H9 (cell line): Measurements from ENCODE around the gene UBXN11. TPM values are rescaled to one million over a fixed set of nuclear protein-coding genes. Genes with fewer than 3 reads are reported as not detected.

Experiments used
- DNase-seq: peaks from one replicate; pipeline ENCODE4 v3.0.0-alpha.2; 2017
- H2AFZ ChIP-seq: one replicate; pipeline ENCODE4 v1.6.1; 2013; ENCODE audit warnings: mild to moderate bottlenecking, low read length, control low read depth, moderate library complexity
- H2AK5ac ChIP-seq: 2 replicates; pipeline ENCODE4 v1.6.1; 2013; ENCODE audit warnings: low read length, control low read depth, mixed read lengths; ENCODE audit not compliant: insufficient read length
- H2BK120ac ChIP-seq: one replicate; pipeline ENCODE4 v1.6.1; 2013; ENCODE audit warnings: low read depth, mild to moderate bottlenecking, low read length, control low read depth, inconsistent platforms; ENCODE audit not compliant: poor library complexity, severe bottlenecking
- H2BK12ac ChIP-seq: 2 replicates; pipeline ENCODE4 v1.6.1; 2013; ENCODE audit warnings: low read length, control low read depth, mixed read lengths, low read depth; ENCODE audit not compliant: insufficient read length
- H2BK15ac ChIP-seq: 2 replicates; pipeline ENCODE4 v1.6.1; 2013; ENCODE audit warnings: low read depth, low read length, control low read depth
- H2BK20ac ChIP-seq: one replicate; pipeline ENCODE4 v1.6.1; 2013; ENCODE audit warnings: low read depth, mild to moderate bottlenecking, low read length, control low read depth, inconsistent platforms; ENCODE audit not compliant: poor library complexity, severe bottlenecking
- H2BK5ac ChIP-seq: 2 replicates; pipeline ENCODE4 v1.6.1; 2013; ENCODE audit warnings: low read length, control low read depth, mixed read lengths; ENCODE audit not compliant: insufficient read length
- H3K14ac ChIP-seq: 2 replicates; pipeline ENCODE4 v1.6.1; 2013; ENCODE audit warnings: low read length, control low read depth; ENCODE audit not compliant: insufficient read depth
- H3K18ac ChIP-seq: 2 replicates; pipeline ENCODE4 v1.6.1; 2013; ENCODE audit warnings: low read depth, mild to moderate bottlenecking, mixed read lengths, low read length, control low read depth; ENCODE audit not compliant: insufficient read length
- H3K23ac ChIP-seq: 2 replicates; pipeline ENCODE4 v1.6.1; 2013; ENCODE audit warnings: low read length, control low read depth, mixed read lengths, low read depth; ENCODE audit not compliant: insufficient read length
- H3K23me2 ChIP-seq: 2 replicates; pipeline ENCODE4 v1.6.1; 2013; ENCODE audit warnings: low read depth, mild to moderate bottlenecking, mixed read lengths, low read length, control low read depth; ENCODE audit not compliant: insufficient read length, poor library complexity, severe bottlenecking
- H3K27ac ChIP-seq: 2 replicates; pipeline ENCODE4 v1.5.1; 2013; ENCODE audit warnings: low read length, control low read depth, mixed read lengths, low read depth; ENCODE audit not compliant: insufficient read length
- H3K27me3 ChIP-seq: 2 replicates; pipeline ENCODE4 v1.6.1; 2013; ENCODE audit warnings: low read length, control low read depth, inconsistent platforms; ENCODE audit not compliant: insufficient read depth
- H3K4ac ChIP-seq: 2 replicates; pipeline ENCODE4 v1.6.1; 2013; ENCODE audit warnings: low read depth, mild to moderate bottlenecking, control low read depth, inconsistent platforms, low read length, moderate library complexity
- H3K4me1 ChIP-seq: 2 replicates; pipeline ENCODE4 v1.6.1; 2013; ENCODE audit warnings: low read length, control low read depth, inconsistent platforms; ENCODE audit not compliant: insufficient read depth
- H3K4me2 ChIP-seq: 2 replicates; pipeline ENCODE4 v1.6.1; 2013; ENCODE audit warnings: low read length, control low read depth, mixed read lengths; ENCODE audit not compliant: insufficient read length, insufficient read depth
- H3K56ac ChIP-seq: 2 replicates; pipeline ENCODE4 v1.6.1; 2013; ENCODE audit warnings: low read depth, mild to moderate bottlenecking, mixed read lengths, low read length, control low read depth; ENCODE audit not compliant: insufficient read length
- H3K79me1 ChIP-seq: 2 replicates; pipeline ENCODE4 v1.6.1; 2013; ENCODE audit warnings: low read depth, mild to moderate bottlenecking, moderate library complexity, low read length, control low read depth, inconsistent platforms; ENCODE audit not compliant: insufficient read depth, poor library complexity, severe bottlenecking
- H3K79me2 ChIP-seq: 2 replicates; pipeline ENCODE4 v1.6.1; 2013; ENCODE audit warnings: low read length, control low read depth, inconsistent platforms; ENCODE audit not compliant: insufficient read depth
- H3K9ac ChIP-seq: 2 replicates; pipeline ENCODE4 v1.6.1; 2013; ENCODE audit warnings: low read length, control low read depth, mixed read lengths; ENCODE audit not compliant: insufficient read length; ENCODE audit errors: extremely low read depth
- H3K9me3 ChIP-seq: one replicate; pipeline ENCODE4 v1.6.1; 2013; ENCODE audit warnings: low read depth, low read length, inconsistent platforms; ENCODE audit not compliant: control insufficient read depth
- H3T11ph ChIP-seq: one replicate; pipeline ENCODE4 v1.6.1; 2013; ENCODE audit warnings: mild to moderate bottlenecking, low read length, control low read depth, inconsistent platforms
- H4K20me1 ChIP-seq: one replicate; pipeline ENCODE4 v1.6.1; 2013; ENCODE audit not compliant: control insufficient read depth, insufficient read length, insufficient read depth
- H4K5ac ChIP-seq: 2 replicates; pipeline ENCODE4 v1.6.1; 2013; ENCODE audit warnings: low read depth, mild to moderate bottlenecking, mixed read lengths, low read length, control low read depth; ENCODE audit not compliant: insufficient read length
- H4K8ac ChIP-seq: replicated peaks from 2 replicates; pipeline ENCODE4 v1.6.1; 2013; ENCODE audit warnings: low read length, control low read depth, mixed read lengths, low read depth; ENCODE audit not compliant: insufficient read length
- H4K91ac ChIP-seq: 2 replicates; pipeline ENCODE4 v1.6.1; 2013; ENCODE audit warnings: low read depth, mild to moderate bottlenecking, moderate library complexity, mixed read lengths, low read length, control low read depth; ENCODE audit not compliant: insufficient read length
- H3K27ac Mint-ChIP-seq, 3 experiments: 2 replicates in 2 of 3; 3 replicates in 1 of 3; pipeline ENCODE4 v1.8.0; 2020 to 2021; ENCODE audit warnings: mixed read lengths in 3 of 3, mild to moderate bottlenecking in 1 of 3, moderate library complexity in 1 of 3
- H3K27me3 Mint-ChIP-seq: 2 replicates; pipeline ENCODE4 v1.8.0; 2021; ENCODE audit warnings: low read depth, mild to moderate bottlenecking, moderate library complexity, mixed read lengths
- H3K36me3 Mint-ChIP-seq, 3 experiments: 2 replicates in 2 of 3; 3 replicates in 1 of 3; pipeline ENCODE4 v1.8.0; 2020 to 2021; ENCODE audit warnings: low read depth in 3 of 3, mixed read lengths in 3 of 3; ENCODE audit not compliant: insufficient read depth in 1 of 3
- H3K4me1 Mint-ChIP-seq, 2 experiments: 2 replicates each; pipeline ENCODE4 v1.8.0; 2020; ENCODE audit warnings: mixed read lengths in 2 of 2
- H3K4me3 Mint-ChIP-seq, 2 experiments: 2 replicates in 1 of 2; 3 replicates in 1 of 2; pipeline ENCODE4 v1.8.0; 2020 to 2021; ENCODE audit warnings: mild to moderate bottlenecking in 2 of 2, mixed read lengths in 2 of 2, moderate library complexity in 1 of 2
- H3K9me3 Mint-ChIP-seq, 2 experiments: 2 replicates in 1 of 2; 3 replicates in 1 of 2; pipeline ENCODE4 v1.8.0; 2020; ENCODE audit warnings: mild to moderate bottlenecking in 2 of 2, mixed read lengths in 2 of 2, moderate library complexity in 1 of 2
- WGBS: extraction: QIAGEN DNeasy Blood & Tissue Kit; methylation state at CpG from one replicate; pipeline ENCODE4 v1.1.7; 2013; ENCODE audit warnings: missing lambda C conversion rate, low lambda C conversion rate, mixed read lengths; ENCODE audit not compliant: insufficient read length; ENCODE audit errors: extremely low coverage; 5-methylcytosine and 5-hydroxymethylcytosine counted together
- total RNA-seq: library from RNA; stranded (reverse); gene quantifications from 2 replicates; pipeline ENCODE4 v1.2.1, GENCODE V29; 2021
- TF ChIP-seq, protein P1 (sequence below): fragments of 200-600 bp; sonication (generic); conservative IDR thresholded peaks from 3 replicates; pipeline ENCODE4 v1.8.0; 2021; ENCODE audit warnings: antibody characterized with exemption, mild to moderate bottlenecking

UBXN11 gene
- total RNA-seq, 1 experiment from 2014 or later, result 13.7 TPM

DNA sequence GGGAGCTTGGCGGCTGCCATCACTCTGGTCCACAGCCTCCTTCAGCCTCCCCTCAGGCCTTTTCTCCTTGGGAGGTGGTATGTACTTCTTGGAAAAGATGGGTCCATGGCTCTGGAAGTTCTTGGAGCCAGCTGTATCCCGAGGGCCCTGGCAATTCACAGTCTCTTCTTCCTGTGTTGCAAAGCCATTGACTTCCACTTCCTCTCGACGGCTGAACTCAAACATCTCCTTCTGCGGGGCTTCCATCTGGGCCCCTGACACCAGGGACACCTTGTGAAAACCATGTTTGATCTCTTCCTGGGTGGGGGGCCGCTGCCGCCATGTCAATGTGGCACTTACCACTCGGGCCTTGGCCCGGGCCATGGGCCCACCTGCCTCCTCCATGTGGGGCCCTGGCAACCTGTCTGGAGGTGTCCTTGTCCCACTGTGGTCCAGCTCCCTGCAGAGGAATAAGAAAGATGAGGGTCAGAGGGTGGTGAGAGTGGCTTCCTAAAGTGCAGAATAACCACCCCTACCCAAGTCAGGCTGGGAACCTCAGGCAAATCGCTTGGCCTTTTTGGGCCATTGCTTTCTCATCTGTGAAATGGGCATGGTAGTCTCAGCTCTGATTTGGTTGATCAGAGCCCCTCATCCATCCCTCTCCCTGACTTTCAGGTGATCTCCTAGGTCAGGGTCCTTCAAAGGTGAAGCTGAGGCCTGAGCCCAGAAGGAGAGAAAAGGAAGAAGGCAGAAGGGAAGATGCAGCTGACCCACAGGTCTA is 40.0 kb upstream of the UBXN11 start:
- H2BK15ac ChIP-seq, result no peak overlapping the region
- no peak overlapping the region for H2AFZ ChIP-seq
- peaks cover 19 to 20% of the 10 kb centered on the region in 2 experiments for H3K4me1 Mint-ChIP-seq
- no peak overlapping the region for H2BK20ac ChIP-seq
- no peak overlapping the region for H3K23ac ChIP-seq
- H3K27ac ChIP-seq, result no peak overlapping the region
- no CpG with 5 or more reads among the region's 10 CpGs for WGBS
- no peak overlapping the region for H3K14ac ChIP-seq
- H2BK12ac ChIP-seq, result no peak overlapping the region
- H4K20me1 ChIP-seq, result no peaks in the 10 kb centered on the region
- H3K23me2 ChIP-seq, result no peaks in the 10 kb centered on the region
- H4K8ac ChIP-seq, result no peak overlapping the region
- H3T11ph ChIP-seq, result no peak overlapping the region
- H2BK5ac ChIP-seq, result no peak overlapping the region
- peaks cover 5% of the 10 kb centered on the region for H3K27me3 Mint-ChIP-seq
- H3K18ac ChIP-seq, result no peak overlapping the region
- H2BK120ac ChIP-seq, result no peak overlapping the region
- no peak overlapping the region for H3K4me2 ChIP-seq
- H3K9me3 ChIP-seq, result no peaks in the 10 kb centered on the region
- H3K4me3 Mint-ChIP-seq, result no peak overlapping the region
- H3K4me1 ChIP-seq, result peaks cover 3% of the 10 kb centered on the region; the same call in 1 of the 2 replicates
- H3K79me2 ChIP-seq, result no peaks in the 10 kb centered on the region
- H3K27ac Mint-ChIP-seq, result no peak overlapping the region
- no peak overlapping the region for H4K91ac ChIP-seq
- no peak overlapping the region for H3K4ac ChIP-seq
- H3K36me3 Mint-ChIP-seq, result no peaks in the 10 kb centered on the region; a peak in 2 of 7 replicates
- H4K5ac ChIP-seq, result no peak overlapping the region
- no peak overlapping the region for H3K9ac ChIP-seq
- TF ChIP-seq, protein P1, sequence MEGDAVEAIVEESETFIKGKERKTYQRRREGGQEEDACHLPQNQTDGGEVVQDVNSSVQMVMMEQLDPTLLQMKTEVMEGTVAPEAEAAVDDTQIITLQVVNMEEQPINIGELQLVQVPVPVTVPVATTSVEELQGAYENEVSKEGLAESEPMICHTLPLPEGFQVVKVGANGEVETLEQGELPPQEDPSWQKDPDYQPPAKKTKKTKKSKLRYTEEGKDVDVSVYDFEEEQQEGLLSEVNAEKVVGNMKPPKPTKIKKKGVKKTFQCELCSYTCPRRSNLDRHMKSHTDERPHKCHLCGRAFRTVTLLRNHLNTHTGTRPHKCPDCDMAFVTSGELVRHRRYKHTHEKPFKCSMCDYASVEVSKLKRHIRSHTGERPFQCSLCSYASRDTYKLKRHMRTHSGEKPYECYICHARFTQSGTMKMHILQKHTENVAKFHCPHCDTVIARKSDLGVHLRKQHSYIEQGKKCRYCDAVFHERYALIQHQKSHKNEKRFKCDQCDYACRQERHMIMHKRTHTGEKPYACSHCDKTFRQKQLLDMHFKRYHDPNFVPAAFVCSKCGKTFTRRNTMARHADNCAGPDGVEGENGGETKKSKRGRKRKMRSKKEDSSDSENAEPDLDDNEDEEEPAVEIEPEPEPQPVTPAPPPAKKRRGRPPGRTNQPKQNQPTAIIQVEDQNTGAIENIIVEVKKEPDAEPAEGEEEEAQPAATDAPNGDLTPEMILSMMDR, result no peak
- no peak overlapping the region for H2AK5ac ChIP-seq
- no peak for DNase-seq
- no peak overlapping the region for H3K56ac ChIP-seq
- H3K79me1 ChIP-seq, result no peaks in the 10 kb centered on the region
- H3K9me3 Mint-ChIP-seq, result no peaks in the 10 kb centered on the region
- no peaks in the 10 kb centered on the region for H3K27me3 ChIP-seq
